GM21619 (cell line): ENCODE results near the gene ESRRB.

Experiments
- ATAC-seq: cut with Tn5 transposase; IDR thresholded peaks from one replicate; pipeline ENCODE4 v1.9.1; 2021; ENCODE audit not compliant: unreplicated experiment

Gene ESRRB

GRCh38 chr14:76375947-76376404 is at the start of gene ESRRB:
Gene ESRRB (plus strand): TSS chr14:76376137. CDS start chr14:76376402, 265 bp downstream.
- no peak for ATAC-seq

GRCh38 chr14:76326918-76327689 is 48.8 kb upstream of the ESRRB start:
- no peak for ATAC-seq

GRCh38 chr14:76328457-76329137 is 47.3 kb upstream of the ESRRB start:
- ATAC-seq = no peak

DNA sequence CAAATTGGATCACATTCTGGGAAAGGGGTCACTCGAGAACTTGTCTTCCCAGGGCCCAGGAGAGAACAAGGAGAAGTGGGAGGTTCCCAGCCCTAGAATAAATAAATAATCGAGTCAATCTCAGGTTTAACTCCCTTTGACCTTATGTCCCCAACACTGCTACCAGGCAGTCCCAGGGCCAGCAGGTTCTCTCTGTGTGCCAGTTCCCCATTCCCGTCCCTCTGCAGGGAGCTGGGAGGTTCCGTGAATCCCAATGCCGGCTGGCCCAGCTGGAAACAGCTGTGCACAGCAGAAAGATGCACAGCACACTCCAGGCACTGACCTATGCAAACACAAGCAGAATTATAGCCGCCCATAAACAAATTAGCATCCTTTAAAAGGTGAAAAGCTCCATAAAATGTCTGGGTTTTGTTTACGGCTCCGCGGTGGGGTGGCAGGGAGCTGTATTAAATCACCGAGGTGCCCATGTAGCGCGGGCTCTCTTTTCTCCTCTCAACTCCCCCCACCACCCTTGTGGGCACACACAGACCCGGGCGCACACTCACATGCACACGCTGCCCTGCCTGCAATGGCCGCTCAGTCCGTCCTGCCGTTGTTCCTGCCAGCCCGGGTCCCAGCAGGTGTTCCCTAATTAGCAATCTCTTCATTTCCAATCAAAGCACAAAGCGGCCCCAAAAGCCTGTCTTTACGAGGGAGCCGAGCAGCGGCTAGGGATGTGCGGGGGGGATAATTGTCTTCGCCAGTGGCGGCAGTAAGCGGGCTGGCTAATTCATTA is 46.6 kb upstream of the ESRRB start:
- no peak for ATAC-seq

GRCh38 chr14:76329951-76330350 is 46.0 kb upstream of the ESRRB start:
- no peak for ATAC-seq

DNA sequence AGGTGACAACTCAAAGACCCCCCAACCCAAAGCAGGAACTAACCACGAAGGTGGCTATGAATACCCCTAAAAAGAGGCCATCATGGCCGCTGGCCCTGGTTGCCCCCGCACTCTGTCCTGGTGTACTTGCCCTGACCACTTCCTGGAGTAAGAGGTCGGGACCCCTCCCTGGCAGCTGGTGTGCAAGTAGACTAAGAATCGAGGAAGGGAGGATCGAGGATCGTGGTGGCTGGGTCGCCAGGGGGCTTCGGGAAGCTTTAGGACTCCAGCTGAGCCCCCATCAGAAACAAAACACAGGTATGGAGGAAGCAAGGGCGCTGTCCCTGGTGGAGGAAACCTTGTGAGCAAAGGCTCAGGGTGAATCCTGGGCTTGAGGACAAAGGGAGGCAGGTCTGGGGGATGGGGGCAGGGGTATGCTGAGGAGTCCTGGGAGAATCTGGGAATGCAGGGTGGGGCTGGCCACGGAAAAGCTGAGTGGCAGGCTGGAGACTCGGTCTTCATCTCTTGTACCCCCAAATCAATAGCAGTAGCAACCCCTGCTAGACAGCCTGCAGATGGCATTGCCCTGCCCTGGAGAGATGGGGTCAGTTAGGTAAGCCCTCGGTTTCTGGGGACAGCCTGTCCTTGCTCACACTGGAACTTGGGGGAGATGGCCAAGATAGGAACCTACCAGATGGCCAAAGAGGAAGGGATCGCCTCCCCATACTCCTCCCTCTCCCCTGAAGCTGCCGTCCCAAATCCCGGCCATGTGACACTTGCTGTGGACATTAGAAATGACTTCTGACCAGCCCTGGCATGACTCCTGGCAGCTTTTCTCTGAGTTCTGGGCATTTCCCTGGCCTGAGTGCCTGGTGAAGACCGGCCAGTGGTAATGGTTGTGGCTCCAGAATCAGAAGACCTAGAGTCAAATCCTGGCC is 45.3 kb upstream of the ESRRB start:
- ATAC-seq = no peak

- ATAC-seq = no peak
Observed at GRCh38 chr14:76331328-76332011, 44.5 kb upstream of the ESRRB start.

DNA sequence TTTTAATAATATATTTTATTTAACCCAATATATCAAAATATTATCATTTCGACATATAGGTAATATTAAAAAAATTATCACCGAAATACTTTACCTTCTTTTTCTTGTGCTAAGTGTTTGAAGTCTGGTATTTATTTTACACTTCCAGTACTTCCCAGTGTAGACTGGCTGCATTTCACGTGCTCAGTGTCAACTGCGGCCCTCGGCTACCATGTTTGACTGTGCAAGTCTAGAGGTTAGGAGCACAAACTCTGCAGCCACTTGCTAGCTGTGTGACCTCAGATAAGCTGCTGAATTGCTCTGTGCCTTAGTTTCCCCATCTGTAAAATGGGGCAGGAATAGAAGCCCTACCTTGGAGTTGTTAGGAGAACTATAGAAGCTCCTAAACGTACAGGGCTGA is 42.3 kb upstream of the ESRRB start:
- no peak for ATAC-seq

- ATAC-seq = no peak
Observed at GRCh38 chr14:76334316-76334715, 41.6 kb upstream of the ESRRB start.

- no peak for ATAC-seq
Observed at GRCh38 chr14:76336876-76337275, 39.1 kb upstream of the ESRRB start.

DNA sequence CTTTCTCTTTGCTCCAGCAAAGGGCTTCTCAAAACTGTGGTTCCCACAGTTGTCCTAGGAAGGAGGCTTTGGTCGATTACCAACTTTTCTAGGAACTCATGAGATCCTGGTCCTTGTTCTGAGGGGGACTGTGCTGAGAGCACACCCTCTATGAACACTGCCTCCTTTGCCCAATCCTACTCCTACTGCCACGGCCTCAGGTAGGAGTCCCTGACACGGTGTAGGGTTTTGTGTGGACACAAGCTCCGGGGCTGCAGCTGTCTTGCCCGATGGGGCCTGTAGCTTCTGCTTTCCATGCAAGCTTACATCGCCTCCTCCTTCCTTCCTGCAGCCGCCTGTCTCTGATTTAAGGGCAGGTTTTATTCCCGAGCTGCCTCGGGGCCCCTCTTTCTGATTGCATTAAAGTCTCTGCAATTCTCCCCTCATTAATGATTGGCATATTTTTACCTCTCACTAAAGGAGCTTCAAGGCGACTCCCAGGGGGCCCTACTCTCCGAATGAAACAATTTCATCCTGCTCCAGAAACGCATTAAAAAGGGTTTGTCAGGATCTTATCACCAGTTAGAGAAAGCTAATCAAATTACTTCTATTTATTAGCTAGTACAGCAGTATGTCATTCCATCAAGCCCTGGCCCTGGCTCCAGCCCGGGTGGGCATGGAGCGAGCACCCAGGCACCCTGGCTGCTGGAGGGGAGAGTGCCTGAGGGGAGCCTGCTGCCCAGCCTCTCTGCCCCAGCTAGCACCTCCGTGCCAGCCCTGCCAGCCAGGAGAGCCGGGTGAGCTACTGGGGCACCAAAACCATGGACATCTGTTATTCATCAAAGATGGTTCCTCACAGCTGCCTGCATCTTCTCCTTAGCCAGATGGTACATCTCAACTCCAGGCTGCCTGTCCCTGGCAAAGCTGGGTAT is 38.0 kb upstream of the ESRRB start:
- no peak for ATAC-seq

GRCh38 chr14:76339728-76340615 is 36.0 kb upstream of the ESRRB start:
- no peak for ATAC-seq

DNA sequence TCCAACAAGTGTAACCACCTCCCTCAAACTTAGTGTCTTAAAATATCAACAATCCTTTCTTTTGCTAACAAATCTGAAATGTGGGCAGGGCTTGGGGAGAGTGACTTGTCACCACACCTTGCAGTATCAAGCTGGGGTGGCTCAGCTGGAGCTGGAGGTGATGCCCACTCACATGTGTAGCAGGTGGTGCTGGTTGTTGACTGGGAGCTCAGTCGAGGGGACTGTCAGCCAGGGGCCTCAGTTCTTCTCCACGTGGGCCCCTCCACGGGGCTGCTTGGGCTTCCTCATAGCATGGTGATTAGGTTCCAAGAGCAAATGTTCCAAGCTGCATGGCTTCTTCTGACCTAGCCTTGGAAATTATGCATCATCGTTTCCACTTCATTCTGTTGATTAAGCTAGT is 32.6 kb upstream of the ESRRB start:
- no peak for ATAC-seq

DNA sequence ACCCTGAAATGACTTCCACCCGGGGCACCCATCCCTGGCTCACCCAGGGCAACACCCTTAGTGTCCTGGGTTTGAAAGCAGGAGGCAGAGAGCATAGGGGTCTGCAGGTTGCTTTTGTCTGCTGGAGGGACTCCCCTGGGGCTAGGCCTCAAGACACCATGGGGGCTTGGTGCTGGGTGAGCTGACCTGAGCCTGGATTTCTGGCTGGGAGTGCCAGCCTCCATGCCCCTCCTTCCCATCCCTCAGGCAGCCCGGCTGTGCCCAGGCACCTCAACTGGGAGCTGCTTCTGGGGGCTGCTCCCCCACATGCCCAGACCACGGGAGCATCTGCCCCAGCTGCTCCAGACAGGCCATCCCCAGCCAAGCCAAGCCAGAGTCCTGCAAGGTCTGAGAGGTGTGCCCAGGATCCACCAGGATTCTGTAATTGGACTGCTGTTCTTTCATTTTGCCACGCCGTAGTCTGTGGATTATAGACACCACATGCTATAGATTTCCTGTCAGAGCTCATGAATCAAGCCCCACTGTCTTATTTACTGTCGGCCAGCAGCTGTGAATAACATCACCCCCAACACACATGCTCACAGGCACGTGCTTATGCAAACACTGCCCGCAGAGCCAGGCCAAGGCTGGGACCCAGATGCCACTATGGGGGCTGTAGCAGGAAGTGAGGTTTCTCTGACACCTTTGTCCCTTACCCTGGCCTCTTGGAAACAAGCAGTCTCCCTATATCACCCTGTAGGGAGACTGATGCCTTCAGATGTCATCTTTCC is 29.4 kb upstream of the ESRRB start:
- no peak for ATAC-seq

DNA sequence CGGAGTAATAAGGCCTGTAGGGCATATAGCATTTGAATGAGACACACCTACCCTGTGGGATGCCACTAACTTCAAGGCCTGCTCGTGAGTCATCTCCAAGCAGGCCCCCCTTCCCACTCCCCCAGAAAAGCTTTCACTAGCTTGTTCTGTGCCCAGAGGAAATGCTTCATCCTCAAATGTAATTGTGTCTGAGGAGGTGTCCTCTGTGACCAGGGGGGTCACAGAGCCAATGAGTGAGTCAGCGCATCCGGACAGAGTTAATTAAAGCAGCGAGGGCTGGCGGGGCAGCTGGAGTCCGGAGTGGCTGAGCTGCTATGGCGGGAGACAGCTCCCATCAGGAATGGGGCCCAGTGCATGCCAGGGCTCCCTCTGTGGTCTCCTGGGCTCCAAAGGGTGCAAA is 27.0 kb upstream of the ESRRB start:
- no peak for ATAC-seq

- no peak for ATAC-seq
Observed at GRCh38 chr14:76349993-76350392, 25.9 kb upstream of the ESRRB start.

DNA sequence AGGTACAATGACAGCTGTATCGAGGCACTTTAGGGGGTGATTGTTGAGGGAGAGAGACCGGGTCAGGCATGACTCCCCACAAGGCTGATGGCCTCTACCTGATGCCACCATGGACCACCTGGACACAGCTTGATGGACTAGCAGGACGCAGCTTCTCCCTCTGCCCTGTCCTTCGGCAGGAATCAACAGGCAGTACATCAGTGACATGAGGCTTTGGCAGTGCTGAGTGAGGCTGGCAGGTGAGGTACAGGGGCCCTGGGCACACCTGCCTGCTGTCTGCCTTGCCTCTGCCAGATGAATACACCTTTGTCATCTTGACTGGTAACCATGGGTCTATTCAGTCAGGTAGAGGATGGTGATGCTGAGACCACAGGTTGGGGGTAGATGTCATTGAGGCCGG is 25.3 kb upstream of the ESRRB start:
- ATAC-seq = no peak
